GM23248 (cell line): ENCODE data around the gene SH3D19. TPM values are rescaled to one million over a fixed set of nuclear protein-coding genes. Genes with fewer than 3 reads are reported as not detected.
A peak's percentile ranks its signal among the peaks of the same experiment; 100 is the strongest.
"Not testable (repeated sequence)": the region's sequence is repeated elsewhere in the genome, so short reads cannot be mapped to it uniquely, and the experiment has no call there.

Experiments used
- DNase-seq: peaks from one replicate; pipeline ENCODE4 v3.0.0-alpha.2; 2015
- H2AFZ ChIP-seq: fragments of 200-600 bp; sonication (generic); 2 replicates; pipeline ENCODE4 v1.6.1; 2016; ENCODE audit warnings: antibody characterized with exemption
- H3F3A ChIP-seq: fragments of 200-600 bp; sonication (generic); 2 replicates; pipeline ENCODE4 v1.6.1; 2016; ENCODE audit warnings: mild to moderate bottlenecking, antibody characterized with exemption, mixed run types; ENCODE audit not compliant: insufficient read depth
- H3K27ac ChIP-seq: fragments of 200-600 bp; sonication (generic); 2 replicates; pipeline ENCODE4 v1.5.1; 2016; ENCODE audit warnings: mild to moderate bottlenecking
- H3K27me3 ChIP-seq: fragments of 200-600 bp; sonication (generic); replicated peaks from 2 replicates; pipeline ENCODE4 v1.6.1; 2016; ENCODE audit warnings: mild to moderate bottlenecking; ENCODE audit not compliant: insufficient read depth
- H3K36me3 ChIP-seq: fragments of 200-600 bp; sonication (generic); 2 replicates; pipeline ENCODE4 v1.6.1; 2016; ENCODE audit warnings: low read depth, mild to moderate bottlenecking
- H3K4me1 ChIP-seq: fragments of 200-600 bp; sonication (generic); 2 replicates; pipeline ENCODE4 v1.6.1; 2016; ENCODE audit warnings: mild to moderate bottlenecking; ENCODE audit not compliant: insufficient read depth
- H3K4me2 ChIP-seq: fragments of 200-600 bp; sonication (generic); one replicate; pipeline ENCODE4 v1.6.1; 2016; ENCODE audit warnings: mild to moderate bottlenecking; ENCODE audit not compliant: unreplicated experiment
- H3K4me3 ChIP-seq: fragments of 200-600 bp; sonication (generic); 2 replicates; pipeline ENCODE4 v1.5.1; 2016; ENCODE audit warnings: mild to moderate bottlenecking
- H3K79me2 ChIP-seq: fragments of 200-600 bp; sonication (generic); 2 replicates; pipeline ENCODE4 v1.6.1; 2016; ENCODE audit warnings: mild to moderate bottlenecking; ENCODE audit not compliant: insufficient read depth
- H3K9ac ChIP-seq: fragments of 200-600 bp; sonication (generic); 2 replicates; pipeline ENCODE4 v1.6.1; 2016; ENCODE audit warnings: mild to moderate bottlenecking
- H3K9me2 ChIP-seq: fragments of 200-600 bp; sonication (generic); 2 replicates; pipeline ENCODE4 v1.6.1; 2016; ENCODE audit warnings: mixed run types, mild to moderate bottlenecking, moderate library complexity; ENCODE audit not compliant: insufficient read depth
- H3K9me3 ChIP-seq: fragments of 200-600 bp; sonication (generic); one replicate; pipeline ENCODE4 v1.6.1; 2017; ENCODE audit warnings: low read depth
- H4K20me1 ChIP-seq: fragments of 200-600 bp; sonication (generic); 2 replicates; pipeline ENCODE4 v1.6.0; 2016; ENCODE audit not compliant: insufficient read depth
- EZH2 ChIP-seq: fragments of 200-600 bp; sonication (generic); IDR thresholded peaks from 2 replicates; pipeline ENCODE4 v1.6.1; 2018; ENCODE audit warnings: antibody characterized with exemption, mild to moderate bottlenecking; ENCODE audit not compliant: insufficient read depth, poor library complexity, severe bottlenecking
- EZH2phosphoT487 ChIP-seq: fragments of 200-600 bp; sonication (generic); IDR thresholded peaks from 2 replicates; pipeline ENCODE4 v1.6.1; 2018; ENCODE audit warnings: antibody characterized with exemption, moderate library complexity, mild to moderate bottlenecking, low read depth; ENCODE audit not compliant: insufficient read depth
- WGBS, 2 experiments: methylation state at CpG; one replicate each; pipeline ENCODE4 v1.1.6; 2015 to 2017; ENCODE audit warnings: low lambda C conversion rate in 2 of 2, low coverage in 1 of 2; ENCODE audit errors: missing lambda C conversion rate in 2 of 2; 5-methylcytosine and 5-hydroxymethylcytosine counted together
- in situ Hi-C: fragments of 300-500 bp; cut with MboI; formaldehyde crosslinking; loops from 2 replicates; pipeline ENCODE4 v1.15.0; 2020
- polyA plus RNA-seq: library from polyadenylated mRNA; unstranded; fragments of >200 nt; fragmentation: Nextera tagmentation; extraction: Ambion mirVana; gene quantifications from 2 replicates; pipeline ENCODE4 v1.2.1, GENCODE V29; 2016
- total RNA-seq: library from RNA; depleted of rRNA; stranded (reverse); fragments of >200 nt; shearing (Covaris generic); gene quantifications from 2 replicates; pipeline ENCODE4 v1.2.3, GENCODE V29; 2014

SH3D19 gene
- total and polyA plus RNA-seq, 2 experiments from 2014 or later, result 29.1 to 47.8 TPM

DNA sequence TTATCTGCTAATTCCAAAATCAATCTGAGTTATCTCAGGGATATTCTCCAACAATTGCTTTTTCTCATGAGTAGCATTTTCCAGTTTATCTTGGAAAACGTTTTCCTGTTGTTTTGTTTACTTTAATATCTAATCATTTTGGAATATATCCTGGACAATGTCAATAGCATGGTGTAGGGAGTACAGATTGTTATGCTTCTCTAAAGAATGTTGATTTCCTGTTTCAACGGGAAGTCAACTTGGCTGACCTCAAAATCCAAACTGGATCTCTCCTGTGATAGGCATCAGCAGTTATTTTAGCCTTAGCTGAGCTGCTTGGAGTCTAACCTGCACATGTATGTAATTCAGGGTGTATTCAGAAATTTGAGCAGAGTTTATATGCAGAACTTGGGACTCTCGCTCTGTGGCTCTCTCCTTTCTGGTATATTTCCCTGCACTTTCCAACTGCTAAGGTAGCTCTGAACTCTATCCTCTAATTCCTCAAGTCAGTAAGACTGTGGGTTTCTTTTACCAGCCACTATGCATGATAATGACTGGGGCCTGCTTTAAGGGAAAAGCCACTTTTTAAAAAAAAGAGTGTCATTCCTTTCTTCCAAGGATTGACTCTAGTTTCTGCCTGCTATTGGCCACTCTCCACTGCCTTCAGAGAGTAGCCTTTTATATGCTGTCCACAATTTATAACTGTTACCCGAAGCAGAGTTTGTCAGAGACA, 40.7 kb downstream of the SH3D19 start:
- in situ Hi-C loops, result no loop called here

DNA sequence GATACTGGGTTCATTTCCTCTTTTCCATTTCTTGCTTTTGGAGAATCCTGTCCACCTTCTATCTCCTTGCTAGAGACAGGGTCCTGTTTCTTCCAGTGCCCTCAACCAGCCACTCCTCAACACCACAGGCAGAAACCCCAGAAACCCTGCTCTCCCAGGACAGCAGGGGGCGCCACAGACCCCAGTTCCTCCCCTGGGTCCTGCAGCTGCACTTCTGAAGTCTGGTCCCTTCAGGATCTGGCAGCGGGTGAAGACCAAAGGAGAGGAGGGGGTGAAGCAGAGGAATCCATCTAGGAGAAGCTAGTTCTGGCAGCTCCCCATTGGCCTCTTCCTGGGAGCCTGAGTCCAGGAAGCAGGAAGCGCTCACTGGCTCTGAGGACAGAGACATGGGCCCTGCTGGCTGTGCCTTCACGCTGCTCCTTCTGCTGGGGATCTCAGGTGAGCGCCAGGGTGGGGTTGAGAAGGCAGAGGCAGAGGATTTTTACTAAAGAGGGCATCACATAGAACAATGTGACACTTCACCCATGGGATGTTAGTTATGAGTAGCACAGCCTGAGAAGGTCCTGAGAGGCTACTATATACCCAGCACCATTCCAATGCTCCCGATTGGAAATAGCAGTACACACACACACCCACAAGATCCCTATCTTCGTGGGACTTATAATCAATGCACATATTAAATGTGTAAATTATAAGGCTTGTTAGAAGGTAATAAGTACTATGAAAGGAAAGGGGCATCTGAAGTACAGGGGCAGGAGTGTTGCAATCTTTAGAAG, 48.4 kb downstream of the SH3D19 start, which contains the start of gene PRSS48:
PRSS48 (plus strand) TSS at position 375 of the 776 bp plus-strand sequence; CDS start at position 387, 12 bp downstream.
- TF ChIP-seq EZH2phosphoT487 (no peak), EZH2 (no peak)
- 69 to 72% methylated on average over 7 of the region's 7 CpGs for WGBS, 2 experiments
- H2AFZ ChIP-seq, result no peak within 1 kb of the TSS
- H4K20me1 ChIP-seq, result no peaks in the 10 kb centered on the region
- H3K79me2 ChIP-seq, result no peaks in the 10 kb centered on the region
- no peak within 1 kb of the TSS for H3K4me2 ChIP-seq
- DNase-seq, result peak; percentile 64
- no peaks in the 10 kb centered on the region for H3K36me3 ChIP-seq
- H3K9me3 ChIP-seq, result no peaks in the 10 kb centered on the region
- H3K27ac ChIP-seq, result no peak within 1 kb of the TSS
- H3K27me3 ChIP-seq, result no peaks in the 10 kb centered on the region
- H3K4me1 ChIP-seq, result no peaks in the 10 kb centered on the region
- no peaks in the 10 kb centered on the region for H3F3A ChIP-seq
- in situ Hi-C loops, result no loop called here
- no peak within 1 kb of the TSS for H3K9ac ChIP-seq
- H3K9me2 ChIP-seq, result no peaks in the 10 kb centered on the region
- H3K4me3 ChIP-seq, result no peak within 1 kb of the TSS

More for the DNA sequence above, 40.7 kb downstream of the SH3D19 start:
- H2AFZ ChIP-seq, result no peak overlapping the region
- TF ChIP-seq EZH2phosphoT487, result no peak
- no peak for TF ChIP-seq EZH2
- no peaks in the 10 kb centered on the region for H4K20me1 ChIP-seq
- no peak overlapping the region for H3K9ac ChIP-seq
- 48 to 54% methylated on average over 4 of the region's 4 CpGs for WGBS, 2 experiments
- no peaks in the 10 kb centered on the region for H3K36me3 ChIP-seq
- no peaks in the 10 kb centered on the region for H3F3A ChIP-seq
- H3K4me3 ChIP-seq, result no peak overlapping the region
- no peaks in the 10 kb centered on the region for H3K9me3 ChIP-seq
- H3K27me3 ChIP-seq, result no peaks in the 10 kb centered on the region
- DNase-seq, result no peak
- H3K27ac ChIP-seq, result no peak overlapping the region
- H3K4me1 ChIP-seq, result no peaks in the 10 kb centered on the region
- no peaks in the 10 kb centered on the region for H3K79me2 ChIP-seq
- H3K9me2 ChIP-seq, result no peaks in the 10 kb centered on the region; the same call in 1 of the 2 replicates
- H3K4me2 ChIP-seq, result no peak overlapping the region

- DNase-seq, H3K27me3 ChIP-seq, in situ Hi-C loops, H3K9ac ChIP-seq, H3K4me3 ChIP-seq, H3K36me3 ChIP-seq, H3K27ac ChIP-seq, H4K20me1 ChIP-seq, H2AFZ ChIP-seq, H3K4me2 ChIP-seq, H3K9me2 ChIP-seq, H3F3A ChIP-seq, H3K9me3 ChIP-seq, H3K79me2 ChIP-seq, H3K4me1 ChIP-seq: not testable (repeated sequence)
Observed at GRCh38 chr4:151268905-151269304, 56.5 kb downstream of the SH3D19 start.

DNA sequence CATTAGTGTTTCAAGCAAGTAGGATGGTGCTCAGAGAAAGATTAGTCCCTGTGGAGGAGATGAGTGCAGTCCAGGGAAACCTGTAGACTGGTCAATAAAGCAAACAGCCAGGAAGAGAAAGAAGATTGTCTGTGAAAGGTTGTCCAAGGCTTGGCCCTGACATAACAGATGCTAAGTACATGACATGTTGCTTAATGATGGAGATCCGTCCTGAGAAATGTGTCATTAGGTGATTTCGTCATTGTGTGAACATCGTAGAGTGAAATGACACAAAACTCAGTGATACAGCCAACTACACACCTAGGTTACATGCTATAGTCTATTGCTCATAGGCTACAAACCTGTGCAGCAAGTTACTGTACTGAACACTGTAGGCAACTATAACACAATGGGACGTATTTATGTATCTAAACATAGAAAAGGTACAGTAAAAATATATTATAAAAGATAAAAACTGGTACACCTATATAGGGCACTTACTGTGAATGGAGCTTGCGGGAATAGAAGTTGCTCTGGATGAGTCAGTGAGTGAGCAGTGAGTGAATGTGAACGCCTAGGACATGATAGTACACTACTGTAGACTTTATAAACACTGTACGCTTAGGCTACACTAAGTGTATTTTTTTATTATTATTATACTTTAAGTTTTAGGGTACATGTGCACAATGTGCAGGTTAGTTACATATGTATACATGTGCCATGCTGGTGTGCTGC, 57.4 kb downstream of the SH3D19 start:
- in situ Hi-C loops, result no loop called here
- Histone ChIP-seq H3K27me3 (no peaks in the 10 kb centered on the region), H3K4me1 (0 out of 2 replicates have a peak, but pooled peaks cover 8% of the 10 kb centered on the region), H4K20me1 (no peaks in the 10 kb centered on the region), H3K36me3 (no peaks in the 10 kb centered on the region), H3K9ac (no peak overlapping the region), H3K4me2 (no peak overlapping the region), H3K27ac (no peak overlapping the region), H2AFZ (no peak overlapping the region), H3F3A (peaks cover 4% of the 10 kb centered on the region; the same call in 1 of the 2 replicates), H3K4me3 (no peak overlapping the region), H3K79me2 (no peaks in the 10 kb centered on the region), H3K9me3 (no peaks in the 10 kb centered on the region), H3K9me2 (no peaks in the 10 kb centered on the region)
- DNase-seq, result peak; percentile 7
- TF ChIP-seq EZH2 (no peak), EZH2phosphoT487 (no peak)
- 73 to 81% methylated on average over 7 of the region's 7 CpGs for WGBS, 2 experiments
